Measurements from ENCODE around the gene ST3GAL5. TPM values are rescaled to one million over a fixed set of nuclear protein-coding genes. Genes with fewer than 3 reads are reported as not detected.

Gene ST3GAL5
- total and polyA plus RNA-seq, 2 of the 8 experiments (the other 6 are each of a cell fraction or from before 2014, with no cell fraction given): 1.9 to 4.5 TPM

GRCh38 chr2:85812094-85812735 is 76.6 kb downstream of the ST3GAL5 start (continued):
- no peak for TF ChIP-seq GABPA (IDR thresholded peaks at IDR 0.05; ENCODE audit: borderline replicate concordance, insufficient read depth, low read length)
- TF ChIP-seq KDM1A (IDR thresholded peaks at IDR 0.05; ENCODE audit: borderline replicate concordance, low read length): no peak

Measured in H1 (cell line).